GM10847 (cell line): ENCODE measurements around the gene CELF1.

Experiments used
- POLR2A ChIP-seq: IDR thresholded peaks from 2 replicates; pipeline ENCODE4 v1.6.1; 2011; ENCODE audit not compliant: insufficient read length; ENCODE audit errors: extremely low read depth

Gene CELF1

DNA sequence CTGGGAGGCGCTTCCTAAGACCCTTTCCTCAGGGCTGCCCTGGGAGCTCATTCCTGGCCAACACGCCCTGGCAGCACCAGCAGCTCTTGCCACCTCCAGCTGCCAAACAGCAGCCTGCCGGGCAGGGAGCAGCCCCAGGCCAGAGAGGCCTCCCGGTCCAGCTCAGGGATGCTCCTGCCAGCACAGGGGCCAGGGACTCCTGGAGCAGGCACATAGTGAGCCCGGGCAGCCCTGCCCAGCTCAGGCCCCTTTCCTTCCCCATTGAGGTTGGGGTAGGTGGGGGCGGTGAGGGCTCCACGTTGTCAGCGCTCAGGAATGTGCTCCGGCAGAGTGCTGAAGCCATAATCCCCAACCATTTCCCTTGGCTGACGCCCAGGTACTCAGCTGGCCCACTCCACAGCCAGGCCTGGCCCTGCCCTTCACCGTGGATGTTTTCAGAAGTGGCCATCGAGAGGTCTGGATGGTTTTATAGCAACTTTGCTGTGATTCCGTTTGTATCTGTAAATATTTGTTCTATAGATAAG lies 136.9 kb downstream of the CELF1 start:
- TF ChIP-seq POLR2A, result no peak
